ENCODE measurements around the gene ABHD12B. TPM values are rescaled to one million over a fixed set of nuclear protein-coding genes. Genes with fewer than 3 reads are reported as not detected.

ABHD12B gene
- polyA plus RNA-seq, 1 experiment, result not detected

DNA sequence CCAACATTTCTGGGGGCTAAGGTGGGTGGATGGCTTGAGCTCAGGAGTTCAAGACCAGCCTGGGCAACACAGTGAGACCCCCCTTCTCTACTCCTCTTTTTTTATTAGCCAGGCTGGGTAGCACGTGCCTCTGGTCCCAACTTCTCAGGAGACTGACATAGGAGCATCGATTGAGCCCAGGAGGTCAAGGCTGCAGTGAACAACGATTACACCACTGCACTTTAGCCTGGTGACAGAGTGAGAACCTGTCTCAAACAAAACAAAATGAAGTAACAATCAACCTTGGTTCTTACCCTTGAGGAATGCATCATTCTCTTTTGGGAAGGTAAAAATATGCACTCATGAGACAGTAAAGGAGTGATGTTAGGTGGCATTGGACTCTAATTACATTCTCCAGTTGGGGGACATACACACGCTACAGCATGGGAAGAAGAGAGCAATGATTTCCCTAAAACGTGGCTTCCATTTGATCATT is 37.0 kb upstream of the ABHD12B start:
- POLR2A ChIA-PET, result no interaction called here
- CTCF ChIA-PET, result no interaction called here
- TF ChIP-seq, protein P1, sequence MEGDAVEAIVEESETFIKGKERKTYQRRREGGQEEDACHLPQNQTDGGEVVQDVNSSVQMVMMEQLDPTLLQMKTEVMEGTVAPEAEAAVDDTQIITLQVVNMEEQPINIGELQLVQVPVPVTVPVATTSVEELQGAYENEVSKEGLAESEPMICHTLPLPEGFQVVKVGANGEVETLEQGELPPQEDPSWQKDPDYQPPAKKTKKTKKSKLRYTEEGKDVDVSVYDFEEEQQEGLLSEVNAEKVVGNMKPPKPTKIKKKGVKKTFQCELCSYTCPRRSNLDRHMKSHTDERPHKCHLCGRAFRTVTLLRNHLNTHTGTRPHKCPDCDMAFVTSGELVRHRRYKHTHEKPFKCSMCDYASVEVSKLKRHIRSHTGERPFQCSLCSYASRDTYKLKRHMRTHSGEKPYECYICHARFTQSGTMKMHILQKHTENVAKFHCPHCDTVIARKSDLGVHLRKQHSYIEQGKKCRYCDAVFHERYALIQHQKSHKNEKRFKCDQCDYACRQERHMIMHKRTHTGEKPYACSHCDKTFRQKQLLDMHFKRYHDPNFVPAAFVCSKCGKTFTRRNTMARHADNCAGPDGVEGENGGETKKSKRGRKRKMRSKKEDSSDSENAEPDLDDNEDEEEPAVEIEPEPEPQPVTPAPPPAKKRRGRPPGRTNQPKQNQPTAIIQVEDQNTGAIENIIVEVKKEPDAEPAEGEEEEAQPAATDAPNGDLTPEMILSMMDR (IDR thresholded peaks at IDR 0.05; ENCODE audit: insufficient read depth, low read depth, low read length), result no peak
- H3K27me3 ChIP-seq (ENCODE audit: control insufficient read depth, insufficient read depth, low read length), result no peaks in the 10 kb centered on the region
- no peaks in the 10 kb centered on the region for H3K36me3 ChIP-seq (ENCODE audit: control insufficient read depth, insufficient read depth, low read length)
- no peak for DNase-seq (ENCODE audit: low read depth)
- H3K4me3 ChIP-seq (ENCODE audit: low read depth, low read length), result no peak overlapping the region

DNA sequence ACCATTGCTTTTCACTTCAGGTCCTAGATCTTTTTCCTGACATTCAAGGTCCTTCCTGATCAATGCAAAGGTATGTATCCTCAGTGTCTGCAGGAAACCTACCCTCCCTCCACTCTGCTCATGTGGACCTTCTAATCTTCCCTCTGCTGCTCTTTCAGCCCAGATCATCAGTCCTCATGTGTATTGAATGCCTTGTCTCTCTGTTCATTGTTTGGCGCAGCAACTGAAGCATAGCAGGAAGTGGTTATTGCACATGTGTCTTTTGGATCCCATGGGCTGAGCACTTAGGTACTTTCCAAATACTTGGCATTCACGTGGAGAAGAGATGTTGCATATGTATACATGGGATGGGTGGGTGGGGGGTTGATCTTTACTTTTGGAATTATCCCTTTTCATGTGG is 36.6 kb upstream of the ABHD12B start:
- Histone ChIP-seq H3K27me3 (ENCODE audit: control insufficient read depth, insufficient read depth, low read length) (no peaks in the 10 kb centered on the region), H3K4me3 (ENCODE audit: low read depth, low read length) (no peak overlapping the region), H3K36me3 (ENCODE audit: control insufficient read depth, insufficient read depth, low read length) (no peaks in the 10 kb centered on the region)
- DNase-seq (ENCODE audit: low read depth), result no peak
- ChIA-PET CTCF (no interaction called here), POLR2A (no interaction called here)
- TF ChIP-seq, protein P1 (IDR thresholded peaks at IDR 0.05; ENCODE audit: insufficient read depth, low read depth, low read length), result no peak

DNA sequence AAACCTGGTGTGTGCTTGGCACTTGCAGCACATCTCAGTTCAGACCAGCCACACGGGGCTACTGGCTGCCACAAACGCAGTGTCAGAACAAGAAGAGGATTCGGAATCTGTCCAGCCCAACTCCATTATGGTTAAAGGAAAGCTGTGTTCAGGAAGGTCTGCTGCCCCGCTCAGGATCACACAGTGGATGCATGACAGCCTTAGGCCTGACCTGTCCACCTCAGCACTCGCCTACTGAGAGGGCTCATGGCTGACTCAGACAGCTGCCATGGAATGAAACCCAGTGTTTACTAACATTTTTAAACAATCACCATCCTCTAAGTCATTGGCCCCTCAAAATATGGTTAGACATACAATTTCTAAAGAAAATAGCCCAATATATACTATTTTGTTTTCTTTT is 35.3 kb upstream of the ABHD12B start:
- no peaks in the 10 kb centered on the region for H3K36me3 ChIP-seq (ENCODE audit: control insufficient read depth, insufficient read depth, low read length)
- ChIA-PET POLR2A (no interaction called here), CTCF (interaction anchor here (0.9 to 1.1 kb wide), 2 partner anchors 10 to 26 kb away, joined by 3 read pairs; no protein-coding TSS in a partner anchor)
- TF ChIP-seq, protein P1 (IDR thresholded peaks at IDR 0.05; ENCODE audit: insufficient read depth, low read depth, low read length), result no peak
- no peak overlapping the region for H3K4me3 ChIP-seq (ENCODE audit: low read depth, low read length)
- no peaks in the 10 kb centered on the region for H3K27me3 ChIP-seq (ENCODE audit: control insufficient read depth, insufficient read depth, low read length)
- no peak for DNase-seq (ENCODE audit: low read depth)

DNA sequence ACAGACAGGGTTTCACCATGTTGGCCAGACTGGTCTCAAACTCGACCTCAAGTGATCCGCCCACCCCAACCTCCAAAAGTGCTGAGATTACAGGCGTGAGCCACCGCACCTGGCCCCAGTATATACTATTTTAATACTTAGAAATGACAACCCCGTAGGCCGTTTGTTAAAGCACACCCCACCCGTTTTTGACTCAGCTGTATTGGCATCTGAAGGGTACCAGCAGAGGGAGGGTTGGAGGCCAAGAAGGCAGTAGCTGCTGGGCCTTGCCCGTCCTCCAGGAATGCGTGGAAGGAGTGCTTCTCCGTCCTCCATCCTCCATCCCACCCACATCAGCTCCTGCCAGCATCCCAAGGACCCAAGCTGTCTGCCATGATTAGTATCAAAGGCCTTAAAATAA is 34.6 kb upstream of the ABHD12B start:
- Histone ChIP-seq H3K36me3 (ENCODE audit: control insufficient read depth, insufficient read depth, low read length) (no peaks in the 10 kb centered on the region), H3K4me3 (ENCODE audit: low read depth, low read length) (no peak overlapping the region), H3K27me3 (ENCODE audit: control insufficient read depth, insufficient read depth, low read length) (no peaks in the 10 kb centered on the region)
- ChIA-PET POLR2A (no interaction called here), CTCF (interaction anchor here (0.6 to 1.1 kb wide), 2 partner anchors 23 to 25 kb away, joined by 3 read pairs; no protein-coding TSS in a partner anchor)
- no peak for DNase-seq (ENCODE audit: low read depth)
- TF ChIP-seq, protein P1 (IDR thresholded peaks at IDR 0.05; ENCODE audit: insufficient read depth, low read depth, low read length), result no peak

DNA sequence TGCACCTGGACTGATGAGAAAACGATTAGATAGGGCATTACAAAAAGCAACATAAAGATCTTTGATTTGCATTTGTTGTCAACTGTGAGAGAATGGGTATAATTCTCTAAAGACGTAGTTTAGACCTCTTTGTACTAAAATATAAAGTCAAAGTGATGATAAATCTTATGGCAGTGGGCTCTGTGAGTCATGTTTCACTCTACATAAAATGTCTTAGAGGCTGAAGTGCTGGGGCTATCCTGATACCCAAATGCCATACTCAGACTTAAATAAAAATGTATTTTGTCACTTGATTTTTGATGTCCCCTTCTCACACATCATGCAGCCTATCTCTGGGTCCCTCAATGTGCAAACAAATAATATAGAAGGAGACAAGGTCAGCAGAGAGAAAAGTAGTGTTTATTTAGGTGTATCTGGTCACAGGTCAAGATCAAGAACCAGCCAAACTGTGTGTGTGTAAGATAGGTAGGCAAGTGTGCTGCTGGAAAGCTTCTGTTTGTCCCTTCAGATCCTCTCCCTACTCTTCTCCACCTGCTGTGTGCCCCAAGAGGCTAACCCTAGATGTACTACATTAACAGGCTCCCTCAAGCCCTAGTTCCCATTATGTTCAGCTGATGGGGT is 33.9 kb upstream of the ABHD12B start:
- CTCF ChIA-PET, result interaction anchor here (0.6 kb wide), 1 partner anchor 22 kb away, joined by 3 read pairs; no protein-coding TSS in a partner anchor
- TF ChIP-seq, protein P1 (IDR thresholded peaks at IDR 0.05; ENCODE audit: insufficient read depth, low read depth, low read length), result no peak
- Histone ChIP-seq H3K27me3 (ENCODE audit: control insufficient read depth, insufficient read depth, low read length) (no peaks in the 10 kb centered on the region), H3K4me3 (ENCODE audit: low read depth, low read length) (no peak overlapping the region), H3K36me3 (ENCODE audit: control insufficient read depth, insufficient read depth, low read length) (no peaks in the 10 kb centered on the region)
- DNase-seq (ENCODE audit: low read depth), result no peak
- POLR2A ChIA-PET, result no interaction called here

All from BJ (cell line).